NCI-H748 treated with DMSO at 0.1 percent for 48 hours (cell line): ENCODE measurements around the gene ATXN7.
A peak's percentile ranks its signal among the peaks of the same experiment; 100 is the strongest.

ENCODE experiments used
- DNase-seq: peaks from one replicate; lab custom pipeline; 2025; lab: John Stamatoyannopoulos, UW

ATXN7 gene

GRCh38 chr3:63905731-63906620 is 42.3 kb downstream of the ATXN7 start:
- no peak for DNase-seq

GRCh38 chr3:63908081-63908736 is 44.5 kb downstream of the ATXN7 start:
- DNase-seq: no peak

DNA sequence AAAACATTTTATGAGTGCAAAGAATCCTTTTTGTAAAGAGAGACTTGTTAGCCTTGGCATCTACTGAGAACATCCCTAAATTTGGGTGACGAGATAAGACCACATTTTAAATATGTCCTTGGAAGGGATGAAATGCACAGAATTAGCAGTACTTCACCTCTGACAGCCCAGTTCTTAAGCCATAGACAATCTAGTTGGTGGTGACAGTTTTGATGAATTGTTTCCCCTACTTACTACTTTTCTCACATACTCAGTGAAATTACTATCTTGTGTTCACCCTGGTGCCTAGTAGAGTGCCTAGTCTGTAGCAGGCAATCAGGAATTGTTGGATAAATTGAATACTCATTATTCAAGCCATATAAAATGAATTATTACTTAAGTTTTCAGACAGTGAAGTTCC is 45.1 kb downstream of the ATXN7 start:
- no peak for DNase-seq

- no peak for DNase-seq
Observed at GRCh38 chr3:63909431-63909830, 45.8 kb downstream of the ATXN7 start.

GRCh38 chr3:63910001-63910400 is 46.3 kb downstream of the ATXN7 start:
- no peak for DNase-seq

DNA sequence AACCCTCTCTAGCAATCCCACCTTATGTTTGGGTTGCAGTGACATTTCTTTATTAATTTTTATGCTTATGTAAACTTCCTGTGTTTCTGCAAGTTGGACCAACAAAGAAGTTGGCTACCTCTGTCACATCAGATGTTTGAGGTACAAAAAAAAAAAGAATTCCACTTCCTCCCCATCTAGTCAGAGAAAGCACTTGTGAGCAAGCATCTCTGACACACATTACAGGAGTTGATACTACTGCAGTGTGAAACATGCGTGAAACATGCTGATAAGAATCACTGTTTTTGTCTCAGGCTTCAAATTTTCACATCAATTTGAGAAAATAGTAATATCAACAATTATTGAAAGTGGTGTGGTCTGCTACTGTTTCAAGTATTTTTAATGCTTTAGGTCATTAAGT is 47.2 kb downstream of the ATXN7 start:
- DNase-seq: no peak

- no peak for DNase-seq
Observed at GRCh38 chr3:63911509-63911872, 47.8 kb downstream of the ATXN7 start.

DNA sequence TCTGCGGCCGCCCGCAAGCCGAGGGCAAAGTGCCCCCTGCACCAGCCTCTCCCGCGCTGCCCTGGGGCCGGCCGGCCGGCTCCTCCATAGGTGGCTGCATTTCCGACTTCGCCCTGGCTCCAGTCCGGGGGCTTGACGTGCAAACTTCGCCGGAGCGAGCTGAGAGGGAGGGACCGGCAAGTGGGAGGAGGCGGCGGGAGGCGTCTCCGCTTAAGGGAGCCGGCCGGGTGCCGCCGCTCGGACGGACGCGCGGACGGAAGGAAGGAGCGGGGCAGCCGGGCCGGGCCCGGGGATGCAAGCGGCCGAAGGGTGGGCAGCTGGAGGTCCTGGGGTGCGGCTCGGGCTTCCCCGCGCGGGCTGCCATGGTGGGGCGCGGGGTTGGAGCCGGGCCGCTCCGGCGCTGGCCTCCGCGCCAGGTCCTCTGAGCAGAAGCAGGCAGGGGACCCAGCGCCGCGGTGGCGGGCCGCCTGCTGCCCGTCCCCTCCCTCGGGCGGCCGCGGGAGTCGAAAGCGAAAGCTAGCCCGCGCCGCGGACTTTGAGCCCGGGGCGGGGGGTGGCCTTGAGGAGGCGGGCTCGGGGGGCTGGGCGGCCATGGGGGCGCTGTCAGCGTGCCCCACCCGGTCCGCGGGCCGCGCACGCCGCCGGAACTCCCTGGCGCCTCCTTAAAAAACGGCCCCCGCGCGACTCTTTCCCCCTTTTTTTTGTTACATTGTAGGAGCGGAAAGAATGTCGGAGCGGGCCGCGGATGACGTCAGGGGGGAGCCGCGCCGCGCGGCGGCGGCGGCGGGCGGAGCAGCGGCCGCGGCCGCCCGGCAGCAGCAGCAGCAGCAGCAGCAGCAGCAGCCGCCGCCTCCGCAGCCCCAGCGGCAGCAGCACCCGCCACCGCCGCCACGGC is 48.5 kb downstream of the ATXN7 start, which contains the start of gene SCAANT1:
SCAANT1 (minus strand) TSS at position 511 of the 895 bp plus-strand sequence.
- peak; percentile 39 for DNase-seq

DNA sequence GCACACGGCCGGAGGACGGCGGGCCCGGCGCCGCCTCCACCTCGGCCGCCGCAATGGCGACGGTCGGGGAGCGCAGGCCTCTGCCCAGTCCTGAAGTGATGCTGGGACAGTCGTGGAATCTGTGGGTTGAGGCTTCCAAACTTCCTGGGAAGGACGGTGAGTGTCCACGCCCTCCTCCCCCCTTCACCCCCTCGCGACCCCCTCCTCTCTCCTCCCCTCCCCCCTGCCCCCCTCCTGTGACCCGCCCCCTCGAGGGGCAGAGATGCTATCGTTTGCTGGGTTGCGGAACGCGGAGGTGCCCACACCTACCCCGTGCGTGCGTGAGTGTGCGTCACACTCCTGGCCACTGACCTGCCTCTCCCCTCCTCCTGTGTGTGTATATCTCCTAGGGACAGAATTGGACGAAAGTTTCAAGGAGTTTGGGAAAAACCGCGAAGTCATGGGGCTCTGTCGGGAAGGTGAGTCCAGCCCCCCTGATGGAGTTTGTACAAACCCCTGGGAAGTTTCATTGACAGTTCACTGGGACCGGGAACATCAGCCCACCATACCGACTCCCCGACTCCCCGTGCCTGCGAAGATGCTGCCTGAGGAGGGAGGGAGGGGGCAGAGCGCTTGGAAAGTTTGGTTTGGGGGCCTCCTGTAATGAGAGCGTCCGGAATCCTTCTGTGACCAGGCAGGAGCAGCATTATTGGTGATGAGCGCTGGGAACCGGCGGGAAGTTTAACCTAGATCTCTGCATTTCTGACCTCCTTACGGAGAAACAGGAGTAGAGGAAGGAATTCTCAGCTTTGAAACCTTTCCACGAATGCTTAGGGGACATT is 49.3 kb downstream of the ATXN7 start:
- no peak for DNase-seq

DNA sequence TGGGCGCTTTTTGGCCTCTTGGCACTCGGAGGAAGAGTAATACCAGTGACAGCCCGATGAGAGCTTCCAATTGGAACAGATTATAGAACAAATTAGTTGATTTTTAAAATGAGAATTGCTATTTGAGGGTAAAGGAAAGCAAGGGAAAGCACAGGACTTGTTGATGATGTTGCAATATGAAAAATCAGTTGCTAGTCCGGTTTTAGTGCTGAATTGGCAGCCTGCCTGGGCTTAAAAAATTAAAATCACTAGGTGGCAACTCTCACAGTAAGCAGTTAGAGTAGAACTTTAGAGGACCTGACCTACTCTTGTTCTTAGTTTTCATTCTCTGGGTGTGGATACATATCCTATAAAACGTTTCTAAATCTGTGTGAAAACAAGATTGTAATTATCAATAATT is 50.6 kb downstream of the ATXN7 start:
- no peak for DNase-seq

GRCh38 chr3:63918321-63918720 is 54.7 kb downstream of the ATXN7 start:
- no peak for DNase-seq

DNA sequence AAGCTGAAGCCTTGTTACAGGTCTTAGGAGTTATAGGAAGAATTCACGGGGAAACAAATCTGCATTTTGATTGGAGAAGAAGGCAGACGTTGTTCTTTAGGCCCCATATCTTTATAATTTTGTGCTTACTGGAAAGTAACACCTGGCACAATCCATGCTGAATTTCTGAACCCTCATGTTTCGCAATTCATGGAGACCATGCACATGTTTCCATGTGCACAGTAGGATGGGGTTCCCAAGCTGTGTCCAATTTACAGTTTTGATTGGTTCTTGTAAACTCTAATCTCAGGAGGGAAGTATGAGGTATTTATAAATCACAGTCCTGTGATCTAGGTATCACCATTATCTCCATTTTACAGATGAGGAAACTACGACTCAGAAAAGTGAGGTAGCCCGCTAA is 56.3 kb downstream of the ATXN7 start:
- no peak for DNase-seq

DNA sequence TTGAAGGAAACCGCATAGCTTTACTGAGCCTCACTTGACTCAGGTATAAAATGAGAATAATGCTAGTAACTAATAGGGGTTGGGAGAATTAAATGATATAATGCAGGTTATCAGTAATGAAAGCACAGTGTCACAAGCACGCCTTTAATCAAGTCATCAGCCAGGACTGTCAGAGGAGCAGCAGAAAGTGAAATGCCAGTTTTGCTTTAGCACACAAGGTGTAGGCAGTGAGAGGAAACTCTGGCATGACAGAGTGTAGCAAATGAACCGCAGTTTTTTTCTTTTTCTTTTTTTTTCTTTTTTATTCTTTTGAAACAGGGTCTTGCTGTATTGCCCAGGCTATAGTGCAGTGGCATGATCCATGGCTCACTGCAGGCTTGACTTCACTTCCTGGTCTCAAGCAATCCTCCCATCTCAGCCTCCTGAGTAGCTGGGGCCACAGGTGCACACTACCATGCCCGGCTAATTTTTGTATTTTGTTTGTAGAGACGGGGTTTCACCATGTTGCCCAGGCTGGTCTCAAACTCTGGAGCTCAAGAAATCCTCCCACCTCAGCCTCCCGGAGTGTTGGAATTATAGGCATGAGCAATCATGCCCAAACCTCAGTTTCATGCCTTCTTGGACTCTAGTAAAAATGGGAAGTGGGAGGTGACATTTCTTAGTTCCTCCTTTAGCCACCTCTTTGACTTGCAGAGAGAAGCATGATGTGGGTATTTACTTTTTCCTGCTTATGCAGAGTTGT is 58.2 kb downstream of the ATXN7 start:
- DNase-seq: no peak

- DNase-seq: no peak
Observed at GRCh38 chr3:63922491-63923199, 59.0 kb downstream of the ATXN7 start.

DNA sequence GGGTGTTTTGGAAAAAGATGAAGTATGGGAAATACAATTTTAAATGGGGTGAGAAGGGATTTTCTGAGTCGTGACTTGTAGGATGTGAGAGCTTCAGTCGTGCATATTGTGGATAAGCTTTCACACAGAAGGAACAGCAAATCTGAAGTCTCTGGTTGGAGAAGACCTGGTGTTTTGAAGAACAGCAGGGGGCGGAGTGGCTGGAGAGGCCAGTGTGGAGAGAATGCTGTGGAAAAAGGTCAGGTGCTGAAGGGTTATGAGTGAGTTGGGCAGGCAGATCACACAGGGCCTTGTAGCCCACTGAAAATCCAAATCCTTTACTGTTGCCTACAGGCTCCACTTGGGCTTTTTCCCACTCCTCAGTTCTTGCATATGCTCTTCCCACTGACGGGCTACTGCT is 62.6 kb downstream of the ATXN7 start:
- DNase-seq: no peak

- no peak for DNase-seq
Observed at GRCh38 chr3:63927422-63928280, 64.0 kb downstream of the ATXN7 start.

DNA sequence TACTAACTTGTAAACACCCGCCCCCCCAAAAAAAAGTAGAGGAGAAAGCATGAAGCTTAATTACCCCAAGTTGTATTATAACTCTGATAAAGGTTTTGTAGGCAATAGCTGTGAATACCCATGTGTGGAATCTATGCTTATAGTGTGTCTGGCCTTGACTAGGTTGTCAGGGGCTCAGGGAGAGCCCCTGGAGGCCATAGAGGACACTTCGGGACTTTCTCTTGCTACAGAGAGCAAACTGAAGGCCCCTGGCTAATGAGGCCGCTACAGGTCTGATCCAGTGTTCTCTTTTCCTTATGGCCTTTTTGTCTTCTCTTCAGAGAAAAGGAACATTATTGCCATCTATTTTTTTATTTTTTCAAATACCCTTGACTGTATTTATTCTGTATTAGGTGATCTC is 67.6 kb downstream of the ATXN7 start:
- no peak for DNase-seq

DNA sequence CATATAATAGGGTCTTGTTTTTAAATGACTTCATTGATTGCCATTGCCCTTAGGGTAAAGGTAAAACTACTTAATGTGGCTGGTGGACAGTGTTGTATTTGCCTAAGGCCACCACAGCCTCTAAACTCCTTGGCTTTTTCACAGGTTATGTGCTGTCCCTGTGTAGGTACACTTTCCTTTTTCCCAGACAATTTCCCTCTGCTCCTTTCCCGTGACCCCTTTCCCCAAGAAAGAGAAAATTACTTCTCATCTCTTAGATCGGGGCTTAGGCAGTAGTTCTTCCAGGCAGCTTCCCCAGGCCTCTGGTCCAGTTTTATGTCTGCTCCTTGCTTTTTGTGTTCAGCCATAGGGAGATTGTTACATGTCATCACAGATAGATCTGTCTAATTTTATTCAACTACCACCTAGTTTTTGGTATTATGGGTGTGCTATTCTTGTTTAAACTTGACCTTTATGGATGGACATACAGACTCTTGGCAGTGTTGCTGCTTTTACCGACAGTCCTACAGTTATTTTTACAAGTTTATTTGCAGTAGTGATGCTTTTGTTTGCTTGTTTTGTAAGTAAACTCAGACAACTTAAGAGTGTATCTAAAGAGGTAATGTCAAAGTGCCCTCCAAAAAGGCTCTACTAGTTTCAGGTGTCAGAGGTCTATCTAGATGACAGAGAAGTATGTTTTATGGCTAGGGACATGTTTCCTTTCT is 69.0 kb downstream of the ATXN7 start:
- DNase-seq: no peak

DNA sequence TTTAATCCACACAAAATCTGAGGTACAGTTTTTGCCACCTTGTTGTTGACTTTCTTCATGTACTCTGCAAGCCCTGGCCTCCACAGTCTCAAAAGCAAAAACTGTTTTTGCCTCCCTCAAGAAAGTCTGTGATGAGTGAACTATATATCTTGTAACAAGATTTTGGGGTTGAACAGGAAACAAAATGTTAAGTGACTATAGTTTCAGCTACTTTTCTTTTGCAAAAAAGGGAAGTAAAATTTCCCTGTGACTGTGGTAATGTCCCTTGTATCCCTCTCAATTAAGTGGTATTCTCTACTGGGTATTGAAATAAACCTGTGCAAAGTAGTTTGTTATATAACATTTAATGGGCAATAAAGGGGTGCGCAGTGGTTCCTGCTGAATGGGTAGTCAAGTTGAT is 69.8 kb downstream of the ATXN7 start:
- no peak for DNase-seq
